HCT116 (cell line): ENCODE results near the gene GRAP. TPM values are rescaled to one million over a fixed set of nuclear protein-coding genes. Genes with fewer than 3 reads are reported as not detected.

ENCODE experiments used
- ATAC-seq: fragments of 200-7000 bp; cut with Tn5 transposase; 2 replicates; pipeline ENCODE4 v1.9.1; 2020; ENCODE audit warnings: mild to moderate bottlenecking, moderate library complexity
- BruUV-seq: library from RNA; stranded (reverse); fragments of 400-500 nt; replicated peaks from 2 replicates; lab custom pipeline; 2021; lab: Mats Ljungman, UMichigan
- CTCF ChIA-PET: fragments of 300-600 bp; sonication (Branson Sonifier 250); formaldehyde crosslinking; loops from one replicate; lab custom pipeline; 2021; ENCODE audit warnings: antibody characterized with exemption; lab: Charles Lee
- POLR2A ChIA-PET: fragments of 300-600, 350-600 bp; sonication (Branson Sonifier 250); formaldehyde crosslinking; loops from one replicate; lab custom pipeline; 2021; ENCODE audit warnings: antibody characterized with exemption; lab: Charles Lee
- RAD21 ChIA-PET, 2 experiments: fragments of 300-600 bp; sonication (Branson Sonifier 250); formaldehyde crosslinking; loops; one replicate each; lab custom pipeline; 2023; ENCODE audit warnings: low total read pairs in 2 of 2; ENCODE audit not compliant: uncharacterized antibody in 2 of 2, unreplicated experiment in 2 of 2, low non-redundant PET in 1 of 2; lab: Charles Lee
- DNase-seq: peaks from one replicate; pipeline ENCODE4 v3.0.0-alpha.2; 2010; ENCODE audit warnings: low read depth, low spot score
- H2AFZ ChIP-seq: fragments of 200-600 bp; shearing (Covaris generic), sonication (generic); 2 replicates; pipeline ENCODE4 v1.6.1; 2017; ENCODE audit warnings: low read depth, mixed run types, mixed read lengths, antibody characterized with exemption, low read length; ENCODE audit not compliant: poor library complexity, severe bottlenecking
- H3K27ac ChIP-seq: 2 replicates; pipeline ENCODE4 v1.5.1; 2012; ENCODE audit warnings: low read depth, low read length
- H3K27me3 ChIP-seq: fragments of 200-600 bp; sonication (generic); 2 replicates; pipeline ENCODE4 v1.6.1; 2016; ENCODE audit warnings: mixed run types, low read length, mixed read lengths; ENCODE audit not compliant: insufficient read depth
- H3K36me3 ChIP-seq, 2 experiments: fragments of 200-500 bp in 1 of 2; fragments of 200-600 bp in 1 of 2; sonication (Bioruptor generic) in 1 of 2; sonication (generic) in 1 of 2; 2 replicates each; pipeline versions ENCODE4 v1.5.1 to v1.6.1; 2014 to 2016; ENCODE audit warnings: low read length in 2 of 2, inconsistent platforms in 1 of 2, mixed read lengths in 1 of 2, mixed run types in 1 of 2; ENCODE audit not compliant: insufficient read depth in 2 of 2, control insufficient read depth in 1 of 2
- H3K4me1 ChIP-seq, 2 experiments: fragments of 200-600 bp in 1 of 2; sonication (generic) in 1 of 2; 2 replicates each; pipeline versions ENCODE4 v1.5.1 to v1.6.1; 2012 to 2017; ENCODE audit warnings: low read length in 2 of 2, inconsistent platforms in 1 of 2, mild to moderate bottlenecking in 1 of 2, mixed read lengths in 1 of 2, mixed run types in 1 of 2, moderate library complexity in 1 of 2; ENCODE audit not compliant: insufficient read depth in 2 of 2, control insufficient read depth in 1 of 2
- H3K4me2 ChIP-seq: fragments of 200-600 bp; sonication (generic); 2 replicates; pipeline ENCODE4 v1.6.1; 2017; ENCODE audit warnings: mixed run types, low read length, mixed read lengths
- H3K4me3 ChIP-seq, 2 experiments: fragments of 200-600 bp in 1 of 2; sonication (generic) in 1 of 2; replicated peaks in 1 of 2; 2 replicates each; pipeline ENCODE4 v1.5.1; 2011 to 2016; ENCODE audit warnings: low read length in 2 of 2, control low read depth in 1 of 2, low read depth in 1 of 2, mild to moderate bottlenecking in 1 of 2, mixed read lengths in 1 of 2, mixed run types in 1 of 2
- H3K79me2 ChIP-seq: fragments of 200-600 bp; sonication (generic); 2 replicates; pipeline ENCODE4 v1.6.1; 2017; ENCODE audit warnings: mild to moderate bottlenecking, mixed run types, low read length, moderate library complexity, mixed read lengths; ENCODE audit not compliant: insufficient read depth
- H3K9ac ChIP-seq: fragments of 200-600 bp; sonication (generic); 2 replicates; pipeline ENCODE4 v1.6.1; 2016; ENCODE audit warnings: low read length, mixed read lengths
- H3K9me2 ChIP-seq: fragments of 200-600 bp; sonication (generic), shearing (Covaris generic); 2 replicates; pipeline ENCODE4 v1.6.1; 2017; ENCODE audit warnings: mixed run types, mild to moderate bottlenecking, moderate library complexity; ENCODE audit not compliant: insufficient read depth
- H3K9me3 ChIP-seq, 2 experiments: fragments of 200-500 bp in 1 of 2; fragments of 200-600 bp in 1 of 2; sonication (Bioruptor generic) in 1 of 2; sonication (generic) in 1 of 2; 2 replicates each; pipeline ENCODE4 v1.6.1; 2014 to 2017; ENCODE audit warnings: low read length in 2 of 2, mixed read lengths in 2 of 2, inconsistent platforms in 1 of 2, low read depth in 1 of 2, mild to moderate bottlenecking in 1 of 2, mixed run types in 1 of 2, moderate library complexity in 1 of 2; ENCODE audit not compliant: control insufficient read depth in 1 of 2, insufficient read depth in 1 of 2
- H4K20me1 ChIP-seq: fragments of 200-600 bp; sonication (generic), shearing (Covaris generic); 2 replicates; pipeline ENCODE4 v1.6.1; 2017; ENCODE audit warnings: mixed run types, mild to moderate bottlenecking, moderate library complexity; ENCODE audit not compliant: insufficient read depth
- CBX3 ChIP-seq: IDR thresholded peaks from 2 replicates; pipeline ENCODE4 v1.6.1; 2012; ENCODE audit warnings: low read depth
- EGR1 ChIP-seq: IDR thresholded peaks from 2 replicates; pipeline ENCODE4 v1.6.1; 2012; ENCODE audit warnings: low read depth
- ELF1 ChIP-seq: IDR thresholded peaks from 2 replicates; pipeline ENCODE4 v1.6.1; 2012; ENCODE audit warnings: low read depth, borderline replicate concordance
- EZH2 ChIP-seq: fragments of 200-600 bp; sonication (generic); IDR thresholded peaks from 2 replicates; pipeline ENCODE4 v1.6.1; 2017; ENCODE audit warnings: antibody characterized with exemption, mixed run types
- EZH2phosphoT487 ChIP-seq: fragments of 200-600 bp; IDR thresholded peaks from 2 replicates; pipeline ENCODE4 v1.6.1; 2018; ENCODE audit warnings: antibody characterized with exemption, borderline replicate concordance
- JUND ChIP-seq: IDR thresholded peaks from 2 replicates; pipeline ENCODE4 v1.6.1; 2012
- POLR2A ChIP-seq: IDR thresholded peaks from 2 replicates; pipeline ENCODE4 v1.7.0; 2011; ENCODE audit warnings: borderline replicate concordance; ENCODE audit not compliant: insufficient read depth, insufficient read length; ENCODE audit errors: extremely low read depth
- POLR2AphosphoS5 ChIP-seq: IDR thresholded peaks from 2 replicates; pipeline ENCODE4 v1.6.1; 2011; ENCODE audit warnings: mild to moderate bottlenecking, low read depth, low read length, moderate library complexity
- RAD21 ChIP-seq: IDR thresholded peaks from 2 replicates; pipeline ENCODE4 v1.6.1; 2012; ENCODE audit warnings: low read depth, mild to moderate bottlenecking
- SIN3A ChIP-seq: IDR thresholded peaks from 2 replicates; pipeline ENCODE4 v1.6.1; 2012; ENCODE audit warnings: low read depth
- SRF ChIP-seq: IDR thresholded peaks from 2 replicates; pipeline ENCODE4 v1.6.1; 2012; ENCODE audit warnings: low read depth
- TCF7L2 ChIP-seq: IDR thresholded peaks from 2 replicates; pipeline ENCODE4 v1.7.0; 2011; ENCODE audit warnings: borderline replicate concordance, inconsistent platforms; ENCODE audit not compliant: insufficient read depth, insufficient read length; ENCODE audit errors: extremely low read depth
- ZNF274 ChIP-seq: fragments of 200-500 bp; sonication (Bioruptor generic); IDR thresholded peaks from 2 replicates; pipeline ENCODE4 v1.6.1; 2014; ENCODE audit warnings: mild to moderate bottlenecking, low read depth, low read length, inconsistent platforms
- intact Hi-C: fragments of 100-400 bp; cut with micrococcal nuclease; formaldehyde crosslinking; loops from 2 replicates; pipeline ENCODE4 v1.10.0; 2022
- total RNA-seq: library from RNA; stranded (reverse); gene quantifications from one replicate; pipeline ENCODE4 v1.2.1, GENCODE V29; 2021; ENCODE audit not compliant: unreplicated experiment
- TF ChIP-seq, protein P1 (sequence below): IDR thresholded peaks from 2 replicates; pipeline ENCODE4 v1.6.1; 2012
- TF ChIP-seq, protein P2 (sequence below): IDR thresholded peaks from 2 replicates; pipeline ENCODE4 v1.6.1; 2012
- TF ChIP-seq, protein P3 (sequence below): IDR thresholded peaks from 2 replicates; pipeline ENCODE4 v1.6.1; 2011; ENCODE audit warnings: mild to moderate bottlenecking, low read length, moderate library complexity; ENCODE audit not compliant: insufficient replicate concordance; ENCODE audit errors: extremely low read depth
- TF ChIP-seq, protein P4 (sequence below), 3 experiments: fragments of 200-600 bp in 1 of 3; sonication (generic) in 1 of 3; IDR thresholded peaks in 2 of 3; conservative IDR thresholded peaks in 1 of 3; 2 replicates each; pipeline ENCODE4 v1.5.1; 2012 to 2017; ENCODE audit warnings: low read depth in 2 of 3, low read length in 2 of 3, antibody characterized with exemption in 1 of 3, borderline replicate concordance in 1 of 3, control low read depth in 1 of 3, mild to moderate bottlenecking in 1 of 3, mixed read lengths in 1 of 3, mixed run types in 1 of 3, moderate library complexity in 1 of 3; ENCODE audit not compliant: insufficient read depth in 1 of 3
- TF ChIP-seq, protein P5 (sequence below): IDR thresholded peaks from 2 replicates; pipeline ENCODE4 v1.6.1; 2012; ENCODE audit warnings: low read depth

GRAP gene
- total RNA-seq, 1 experiment from 2014 or later: 0.27 TPM

DNA sequence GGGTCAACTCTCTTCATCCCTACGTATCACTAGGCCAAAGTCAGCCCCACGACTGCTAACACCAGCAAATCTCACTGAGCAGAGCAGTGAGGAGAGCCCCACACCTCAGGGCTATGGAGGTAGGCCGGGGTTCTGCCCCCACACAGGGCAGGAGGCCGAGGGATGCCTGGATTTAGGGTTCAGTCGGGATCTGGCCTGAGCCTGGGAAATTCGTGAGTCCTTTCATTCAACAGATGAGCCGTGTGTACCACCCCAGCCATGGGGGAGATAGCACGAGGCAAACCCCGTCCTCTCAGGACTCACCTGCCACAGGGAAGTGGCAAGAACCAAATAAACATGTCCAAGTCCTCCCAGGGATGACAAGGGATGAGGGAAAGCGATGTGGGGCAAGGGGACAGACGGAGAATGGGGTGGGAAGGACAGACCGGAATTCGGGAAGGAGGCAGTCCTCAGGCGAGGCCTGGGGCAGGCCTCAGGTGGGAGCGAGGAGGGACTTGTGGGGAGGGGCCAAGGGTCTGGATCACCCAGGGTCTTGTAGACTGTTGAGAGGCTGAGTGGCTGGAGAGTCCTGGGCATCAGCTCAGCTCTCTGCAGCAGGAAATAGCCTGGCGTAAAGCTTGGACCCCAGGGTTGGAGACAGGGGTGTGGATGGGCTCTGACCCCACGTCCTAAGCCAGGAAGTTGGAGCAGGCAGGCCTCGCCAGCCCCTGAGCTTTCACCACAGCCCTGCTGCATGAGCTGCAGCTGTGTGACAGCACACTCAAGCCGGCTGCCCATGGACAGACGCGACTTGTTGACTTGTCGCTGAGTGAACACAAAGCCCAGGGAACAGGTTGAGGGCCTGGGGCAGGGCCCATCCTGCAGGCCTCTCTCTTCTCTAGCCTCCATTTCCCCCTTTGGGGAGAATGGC lies 34.3 kb downstream of the GRAP start:
- ChIA-PET POLR2A (no interaction called here), CTCF (no interaction called here), RAD21 (no interaction called here)
- Histone ChIP-seq H3K27ac (no peak overlapping the region), H3K79me2 (no peaks in the 10 kb centered on the region), H3K9me2 (no peaks in the 10 kb centered on the region), H3K27me3 (no peaks in the 10 kb centered on the region), H4K20me1 (no peaks in the 10 kb centered on the region), H3K4me3 (no peak overlapping the region), H3K36me3 (no peaks in the 10 kb centered on the region), H3K4me1 (peaks cover 4 to 19% of the 10 kb centered on the region in 2 experiments; a peak in 3 of 4 replicates), H2AFZ (no peak overlapping the region), H3K4me2 (no peak overlapping the region), H3K9me3 (no peaks in the 10 kb centered on the region)
- DNase-seq: no peak
- intact Hi-C loops: no loop called here
- ATAC-seq: no peak
- TF ChIP-seq, protein P1, sequence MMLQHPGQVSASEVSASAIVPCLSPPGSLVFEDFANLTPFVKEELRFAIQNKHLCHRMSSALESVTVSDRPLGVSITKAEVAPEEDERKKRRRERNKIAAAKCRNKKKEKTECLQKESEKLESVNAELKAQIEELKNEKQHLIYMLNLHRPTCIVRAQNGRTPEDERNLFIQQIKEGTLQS: no peak
- TF ChIP-seq EZH2 (no peak), CBX3 (no peak), SRF (no peak), TCF7L2 (no peak), JUND (no peak), EGR1 (no peak), EZH2phosphoT487 (no peak), SIN3A (no peak), POLR2AphosphoS5 (no peak), RAD21 (no peak), POLR2A (no peak), ELF1 (no peak), ZNF274 (no peak)
- TF ChIP-seq, protein P2, sequence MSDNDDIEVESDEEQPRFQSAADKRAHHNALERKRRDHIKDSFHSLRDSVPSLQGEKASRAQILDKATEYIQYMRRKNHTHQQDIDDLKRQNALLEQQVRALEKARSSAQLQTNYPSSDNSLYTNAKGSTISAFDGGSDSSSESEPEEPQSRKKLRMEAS: no peak
- TF ChIP-seq, protein P3, sequence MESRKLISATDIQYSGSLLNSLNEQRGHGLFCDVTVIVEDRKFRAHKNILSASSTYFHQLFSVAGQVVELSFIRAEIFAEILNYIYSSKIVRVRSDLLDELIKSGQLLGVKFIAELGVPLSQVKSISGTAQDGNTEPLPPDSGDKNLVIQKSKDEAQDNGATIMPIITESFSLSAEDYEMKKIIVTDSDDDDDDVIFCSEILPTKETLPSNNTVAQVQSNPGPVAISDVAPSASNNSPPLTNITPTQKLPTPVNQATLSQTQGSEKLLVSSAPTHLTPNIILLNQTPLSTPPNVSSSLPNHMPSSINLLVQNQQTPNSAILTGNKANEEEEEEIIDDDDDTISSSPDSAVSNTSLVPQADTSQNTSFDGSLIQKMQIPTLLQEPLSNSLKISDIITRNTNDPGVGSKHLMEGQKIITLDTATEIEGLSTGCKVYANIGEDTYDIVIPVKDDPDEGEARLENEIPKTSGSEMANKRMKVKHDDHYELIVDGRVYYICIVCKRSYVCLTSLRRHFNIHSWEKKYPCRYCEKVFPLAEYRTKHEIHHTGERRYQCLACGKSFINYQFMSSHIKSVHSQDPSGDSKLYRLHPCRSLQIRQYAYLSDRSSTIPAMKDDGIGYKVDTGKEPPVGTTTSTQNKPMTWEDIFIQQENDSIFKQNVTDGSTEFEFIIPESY: no peak
- TF ChIP-seq, protein P4, sequence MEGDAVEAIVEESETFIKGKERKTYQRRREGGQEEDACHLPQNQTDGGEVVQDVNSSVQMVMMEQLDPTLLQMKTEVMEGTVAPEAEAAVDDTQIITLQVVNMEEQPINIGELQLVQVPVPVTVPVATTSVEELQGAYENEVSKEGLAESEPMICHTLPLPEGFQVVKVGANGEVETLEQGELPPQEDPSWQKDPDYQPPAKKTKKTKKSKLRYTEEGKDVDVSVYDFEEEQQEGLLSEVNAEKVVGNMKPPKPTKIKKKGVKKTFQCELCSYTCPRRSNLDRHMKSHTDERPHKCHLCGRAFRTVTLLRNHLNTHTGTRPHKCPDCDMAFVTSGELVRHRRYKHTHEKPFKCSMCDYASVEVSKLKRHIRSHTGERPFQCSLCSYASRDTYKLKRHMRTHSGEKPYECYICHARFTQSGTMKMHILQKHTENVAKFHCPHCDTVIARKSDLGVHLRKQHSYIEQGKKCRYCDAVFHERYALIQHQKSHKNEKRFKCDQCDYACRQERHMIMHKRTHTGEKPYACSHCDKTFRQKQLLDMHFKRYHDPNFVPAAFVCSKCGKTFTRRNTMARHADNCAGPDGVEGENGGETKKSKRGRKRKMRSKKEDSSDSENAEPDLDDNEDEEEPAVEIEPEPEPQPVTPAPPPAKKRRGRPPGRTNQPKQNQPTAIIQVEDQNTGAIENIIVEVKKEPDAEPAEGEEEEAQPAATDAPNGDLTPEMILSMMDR (IDR thresholded peaks at IDR 0.05 in 2 of 3, conservative IDR thresholded peaks at IDR 0.05 in 1 of 3; ENCODE audit: borderline replicate concordance in 1 of 3, insufficient read depth in 1 of 3, low read depth in 2 of 3, low read length in 2 of 3): no peak
- TF ChIP-seq, protein P5, sequence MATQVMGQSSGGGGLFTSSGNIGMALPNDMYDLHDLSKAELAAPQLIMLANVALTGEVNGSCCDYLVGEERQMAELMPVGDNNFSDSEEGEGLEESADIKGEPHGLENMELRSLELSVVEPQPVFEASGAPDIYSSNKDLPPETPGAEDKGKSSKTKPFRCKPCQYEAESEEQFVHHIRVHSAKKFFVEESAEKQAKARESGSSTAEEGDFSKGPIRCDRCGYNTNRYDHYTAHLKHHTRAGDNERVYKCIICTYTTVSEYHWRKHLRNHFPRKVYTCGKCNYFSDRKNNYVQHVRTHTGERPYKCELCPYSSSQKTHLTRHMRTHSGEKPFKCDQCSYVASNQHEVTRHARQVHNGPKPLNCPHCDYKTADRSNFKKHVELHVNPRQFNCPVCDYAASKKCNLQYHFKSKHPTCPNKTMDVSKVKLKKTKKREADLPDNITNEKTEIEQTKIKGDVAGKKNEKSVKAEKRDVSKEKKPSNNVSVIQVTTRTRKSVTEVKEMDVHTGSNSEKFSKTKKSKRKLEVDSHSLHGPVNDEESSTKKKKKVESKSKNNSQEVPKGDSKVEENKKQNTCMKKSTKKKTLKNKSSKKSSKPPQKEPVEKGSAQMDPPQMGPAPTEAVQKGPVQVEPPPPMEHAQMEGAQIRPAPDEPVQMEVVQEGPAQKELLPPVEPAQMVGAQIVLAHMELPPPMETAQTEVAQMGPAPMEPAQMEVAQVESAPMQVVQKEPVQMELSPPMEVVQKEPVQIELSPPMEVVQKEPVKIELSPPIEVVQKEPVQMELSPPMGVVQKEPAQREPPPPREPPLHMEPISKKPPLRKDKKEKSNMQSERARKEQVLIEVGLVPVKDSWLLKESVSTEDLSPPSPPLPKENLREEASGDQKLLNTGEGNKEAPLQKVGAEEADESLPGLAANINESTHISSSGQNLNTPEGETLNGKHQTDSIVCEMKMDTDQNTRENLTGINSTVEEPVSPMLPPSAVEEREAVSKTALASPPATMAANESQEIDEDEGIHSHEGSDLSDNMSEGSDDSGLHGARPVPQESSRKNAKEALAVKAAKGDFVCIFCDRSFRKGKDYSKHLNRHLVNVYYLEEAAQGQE: no peak
- TF ChIP-seq, all 23 proteins: peak for 0
- H3K9ac ChIP-seq: no peak overlapping the region
- BruUV-seq: no TSS peak
